HTR-8/SVneo (cell line): ENCODE results near the gene CHRNB2.

ENCODE experiments used
- DNase-seq: peaks from one replicate; pipeline ENCODE4 v3.0.0; 2011; ENCODE audit warnings: low spot score, mixed read lengths; ENCODE audit not compliant: insufficient read length
- FAIRE-seq: peaks from 2 replicates; lab custom pipeline; 2011; peaks lifted over from hg19 to GRCh38; lab: Jason Lieb, UNC

Gene CHRNB2

GRCh38 chr1:154607609-154608396 lies 40.2 kb downstream of the CHRNB2 start, which contains the start of gene ADAR:
TSS of gene ADAR (minus strand) at chr1:154608186. CDS start at chr1:154608006, 180 bp downstream.
- DNase-seq (peak; percentile 81), FAIRE-seq (peak; percentile 16)

GRCh38 chr1:154608397-154609270 lies 41.1 kb downstream of the CHRNB2 start:
- no peak for FAIRE-seq
- peak; percentile 40 for DNase-seq

- FAIRE-seq: no peak
Measured at GRCh38 chr1:154609398-154610380, 42.1 kb downstream of the CHRNB2 start.

GRCh38 chr1:154611150-154611862 lies 43.7 kb downstream of the CHRNB2 start:
- FAIRE-seq (no peak), DNase-seq (no peak)

More at GRCh38 chr1:154609398-154610380, 42.1 kb downstream of the CHRNB2 start:
- no peak for DNase-seq

GRCh38 chr1:154614247-154614646 lies 46.7 kb downstream of the CHRNB2 start:
- FAIRE-seq (no peak), DNase-seq (no peak)

- FAIRE-seq: no peak
- DNase-seq: no peak
Measured at GRCh38 chr1:154614901-154615300, 47.3 kb downstream of the CHRNB2 start.

- DNase-seq (no peak), FAIRE-seq (no peak)
Measured at GRCh38 chr1:154615411-154615810, 47.8 kb downstream of the CHRNB2 start.

- FAIRE-seq (no peak), DNase-seq (no peak)
Measured at GRCh38 chr1:154616659-154617345, 49.2 kb downstream of the CHRNB2 start.

- FAIRE-seq (no peak), DNase-seq (no peak)
Measured at GRCh38 chr1:154619181-154619948, 51.8 kb downstream of the CHRNB2 start.

- DNase-seq: no peak
- FAIRE-seq: no peak
Measured at GRCh38 chr1:154620751-154621150, 53.2 kb downstream of the CHRNB2 start.

GRCh38 chr1:154621875-154622274 lies 54.3 kb downstream of the CHRNB2 start:
- FAIRE-seq (no peak), DNase-seq (no peak)

GRCh38 chr1:154622503-154623039 lies 55.0 kb downstream of the CHRNB2 start:
- DNase-seq (no peak), FAIRE-seq (no peak)

- no peak for FAIRE-seq
- no peak for DNase-seq
Measured at GRCh38 chr1:154623358-154623757, 55.8 kb downstream of the CHRNB2 start.

- FAIRE-seq: no peak
- no peak for DNase-seq
Measured at GRCh38 chr1:154624746-154625643, 57.4 kb downstream of the CHRNB2 start.

GRCh38 chr1:154626456-154627256 lies 59.1 kb downstream of the CHRNB2 start:
- no peak for FAIRE-seq

More at GRCh38 chr1:154626456-154627256, 59.1 kb downstream of the CHRNB2 start:
- DNase-seq: no peak
